DMS114 treated with DMSO at 0.1 percent for 48 hours (cell line): Measurements from ENCODE around the gene ARFGEF3.
"Not testable (repeated sequence)": the region's sequence is repeated elsewhere in the genome, so short reads cannot be mapped to it uniquely, and the experiment has no call there.

Experiments
- DNase-seq: peaks from one replicate; lab custom pipeline; 2025; ENCODE audit not compliant: unreplicated experiment; lab: John Stamatoyannopoulos, UW

Gene ARFGEF3

GRCh38 chr6:138272533-138273315, 111.0 kb downstream of the ARFGEF3 start:
- DNase-seq: no peak

- no peak for DNase-seq
Measured at GRCh38 chr6:138275976-138276375, 114.2 kb downstream of the ARFGEF3 start.

- no peak for DNase-seq
Measured at GRCh38 chr6:138277835-138278234, 116.1 kb downstream of the ARFGEF3 start.

- no peak for DNase-seq
Measured at GRCh38 chr6:138278326-138278725, 116.6 kb downstream of the ARFGEF3 start.

GRCh38 chr6:138285800-138286199, 124.1 kb downstream of the ARFGEF3 start:
- DNase-seq: no peak

GRCh38 chr6:138286698-138287097, 125.0 kb downstream of the ARFGEF3 start:
- DNase-seq: no peak

GRCh38 chr6:138287144-138287955, 125.6 kb downstream of the ARFGEF3 start:
- no peak for DNase-seq

- not testable (repeated sequence) for DNase-seq
Measured at GRCh38 chr6:138288428-138289085, 126.8 kb downstream of the ARFGEF3 start.

- DNase-seq: no peak
Measured at GRCh38 chr6:138289739-138290138, 128.0 kb downstream of the ARFGEF3 start.

- DNase-seq: no peak
Measured at GRCh38 chr6:138290423-138290962, 128.8 kb downstream of the ARFGEF3 start.

GRCh38 chr6:138291036-138291848, 129.5 kb downstream of the ARFGEF3 start:
- DNase-seq: no peak

- DNase-seq: no peak
Measured at GRCh38 chr6:138291849-138292181, 130.1 kb downstream of the ARFGEF3 start.

GRCh38 chr6:138292482-138292881, 130.7 kb downstream of the ARFGEF3 start:
- DNase-seq: no peak

GRCh38 chr6:138293428-138294395, 132.0 kb downstream of the ARFGEF3 start:
- DNase-seq: no peak

- DNase-seq: no peak
Measured at GRCh38 chr6:138296381-138296780, 134.6 kb downstream of the ARFGEF3 start.

- no peak for DNase-seq
Measured at GRCh38 chr6:138296786-138297185, 135.0 kb downstream of the ARFGEF3 start.

- no peak for DNase-seq
Measured at GRCh38 chr6:138297761-138298298, 136.1 kb downstream of the ARFGEF3 start.

- DNase-seq: no peak
Measured at GRCh38 chr6:138300469-138300868, 138.7 kb downstream of the ARFGEF3 start.

- no peak for DNase-seq
Measured at GRCh38 chr6:138302554-138302953, 140.8 kb downstream of the ARFGEF3 start.
